Transverse colon (tissue), 4 donors: ENCODE measurements around the gene STK24. TPM values are rescaled to one million over a fixed set of nuclear protein-coding genes. Genes with fewer than 3 reads are reported as not detected.

ENCODE experiments used
- DNase-seq: peaks from one replicate; pipeline ENCODE4 v3.0.0-alpha.2; 2019
- H3K27ac ChIP-seq, 4 donors: fragments of 200-600 bp; sonication (generic); 2 replicates each; pipeline ENCODE4 v1.5.1; 2016 to 2018; ENCODE audit warnings: inconsistent platforms in 4 of 4
- H3K27me3 ChIP-seq: fragments of 200-600 bp; sonication (generic); 2 replicates; pipeline ENCODE4 v1.5.1; 2017; ENCODE audit warnings: inconsistent platforms
- H3K36me3 ChIP-seq, 4 donors: fragments of 200-600 bp; sonication (generic); 2 replicates each; pipeline ENCODE4 v1.5.1; 2017 to 2019; ENCODE audit warnings: inconsistent platforms in 4 of 4
- H3K4me1 ChIP-seq, 4 donors: fragments of 200-600 bp; sonication (generic); 2 replicates each; pipeline ENCODE4 v1.5.1; 2017 to 2020; ENCODE audit warnings: inconsistent platforms in 4 of 4
- H3K4me3 ChIP-seq, 4 donors: fragments of 200-600 bp; sonication (generic); 1 replicate in 1 of 4; 2 replicates in 3 of 4; pipeline versions ENCODE4 v1.5.1 to v1.6.1; 2017 to 2019; ENCODE audit warnings: inconsistent platforms in 4 of 4
- H3K9me3 ChIP-seq, 2 donors: fragments of 200-600 bp; sonication (generic); 2 replicates each; pipeline ENCODE4 v1.5.1; 2017 to 2019; ENCODE audit warnings: inconsistent platforms in 2 of 2
- CTCF ChIP-seq, 5 experiments: fragments of 200-600 bp in 3 of 5; fragments of 450-650 bp in 2 of 5; sonication (generic) in 3 of 5; IDR thresholded peaks; 1 replicate in 2 of 5; 2 replicates in 3 of 5; pipeline ENCODE4 v1.5.1; 2016 to 2017; ENCODE audit warnings: antibody characterized with exemption in 5 of 5, inconsistent platforms in 3 of 5, mild to moderate bottlenecking in 2 of 5, moderate library complexity in 1 of 5
- EP300 ChIP-seq: sonication (generic); formaldehyde crosslinking; IDR thresholded peaks from one replicate; pipeline ENCODE4 v1.6.1; 2017; ENCODE audit warnings: antibody characterized with exemption, low read depth
- POLR2A ChIP-seq: fragments of 450-650 bp; IDR thresholded peaks from one replicate; pipeline ENCODE4 v1.6.1; 2016; ENCODE audit warnings: antibody characterized with exemption, mild to moderate bottlenecking, moderate library complexity
- POLR2AphosphoS5 ChIP-seq, 3 donors: sonication (generic); formaldehyde crosslinking; IDR thresholded peaks; one replicate each; pipeline ENCODE4 v1.6.1; 2016; ENCODE audit warnings: antibody characterized with exemption in 3 of 3
- WGBS, 2 donors: methylation state at CpG; one replicate each; pipeline ENCODE4 v1.1.5; 2018; ENCODE audit warnings: low coverage in 1 of 2; 5-methylcytosine and 5-hydroxymethylcytosine counted together
- in situ Hi-C, 4 donors: fragments of 200-750 bp; cut with MboI; loops; one replicate each; pipeline versions ENCODE4 v1.15.0 to v1.15.1; 2017; ENCODE audit warnings: low sequenced_read_pairs in 3 of 4, low pct_ligation_motif_present in 1 of 4, low pct_unique_long_range_greater_than_20kb in 1 of 4
- intact Hi-C: fragments of 100-400 bp; cut with DNase I; formaldehyde crosslinking; loops from one replicate; pipeline ENCODE4 v1.15.1; 2023; ENCODE audit warnings: low total_unique reads
- total RNA-seq, 4 donors: library from RNA; depleted of rRNA; stranded (reverse); fragments of >200 nt; gene quantifications; one replicate each; pipeline ENCODE4 v1.1.0, GENCODE V29; 2016

The STK24 gene
- total RNA-seq, 4 donors from 2014 or later = 87.2 to 152 (median 131) TPM

- intact Hi-C loops = no loop called here
- TF ChIP-seq EP300 (no peak), CTCF (IDR thresholded peaks at IDR 0.05) (no peak), POLR2A (no peak)
- WGBS, 2 donors = 61% methylated on average over 8 of the region's 8 CpGs; no CpG with 5 or more reads in 1 of the 2 donors
- Histone ChIP-seq H3K4me1 (peaks cover 10 to 45% (median 20%) of the 10 kb centered on the region in 4 donors), H3K36me3 (no peaks in the 10 kb centered on the region), H3K27ac (no peak overlapping the region), H3K4me3 (no peak overlapping the region), H3K9me3 (no peaks in the 10 kb centered on the region), H3K27me3 (no peaks in the 10 kb centered on the region)
- DNase-seq = no peak
- in situ Hi-C loops = no loop called here
Observed at GRCh38 chr13:98528663-98529064, 48.2 kb downstream of the STK24 start.

GRCh38 chr13:98527526-98527925 is 49.4 kb downstream of the STK24 start:
- DNase-seq = no peak
- no peak overlapping the region for H3K4me3 ChIP-seq
- H3K27me3 ChIP-seq = no peaks in the 10 kb centered on the region
- intact Hi-C loops (no loop called here), in situ Hi-C loops (no loop called here)
- no peaks in the 10 kb centered on the region for H3K9me3 ChIP-seq
- TF ChIP-seq POLR2A (no peak), EP300 (no peak), CTCF (IDR thresholded peaks at IDR 0.05) (no peak), POLR2AphosphoS5 (IDR thresholded peaks at IDR 0.05) (no peak)
- H3K36me3 ChIP-seq = no peaks in the 10 kb centered on the region
- H3K4me1 ChIP-seq = peaks cover 14 to 57% (median 29%) of the 10 kb centered on the region in 4 donors
- H3K27ac ChIP-seq = no peak overlapping the region
- WGBS, 2 donors = 95% methylated on average over 13 of the region's 13 CpGs; no CpG with 5 or more reads in 1 of the 2 donors

- TF ChIP-seq POLR2A (no peak), EP300 (no peak), POLR2AphosphoS5 (IDR thresholded peaks at IDR 0.05) (no peak), CTCF (IDR thresholded peaks at IDR 0.05) (no peak)
- H3K27me3 ChIP-seq = no peaks in the 10 kb centered on the region
- WGBS, 2 donors = 65 to 81% methylated on average over 2 of the region's 2 CpGs
- no peak overlapping the region for H3K27ac ChIP-seq
- H3K36me3 ChIP-seq = no peaks in the 10 kb centered on the region
- no peak for DNase-seq
- H3K4me3 ChIP-seq = no peak overlapping the region
- intact Hi-C loops = no loop called here
- H3K9me3 ChIP-seq = no peaks in the 10 kb centered on the region
- in situ Hi-C loops = no loop called here
- peaks cover 20 to 70% (median 36%) of the 10 kb centered on the region in 4 donors for H3K4me1 ChIP-seq
Observed at GRCh38 chr13:98526182-98526512, 50.8 kb downstream of the STK24 start.

GRCh38 chr13:98525456-98526181 is 51.3 kb downstream of the STK24 start:
- no peak overlapping the region for H3K27ac ChIP-seq
- intact Hi-C loops = no loop called here
- in situ Hi-C loops = no loop called here
- no peak overlapping the region for H3K4me3 ChIP-seq
- H3K4me1 ChIP-seq = peaks cover 20 to 76% (median 36%) of the 10 kb centered on the region in 4 donors
- no peaks in the 10 kb centered on the region for H3K36me3 ChIP-seq
- WGBS, 2 donors = 78 to 79% methylated on average over 6 to 18 of the region's 18 CpGs
- H3K27me3 ChIP-seq = no peaks in the 10 kb centered on the region
- no peaks in the 10 kb centered on the region for H3K9me3 ChIP-seq
- no peak for TF ChIP-seq EP300
- no peak for TF ChIP-seq POLR2AphosphoS5 (IDR thresholded peaks at IDR 0.05)
- no peak for TF ChIP-seq POLR2A
- no peak for TF ChIP-seq CTCF (IDR thresholded peaks at IDR 0.05)
- DNase-seq = no peak
